Measurements from ENCODE around the gene MTG2. TPM values are rescaled to one million over a fixed set of nuclear protein-coding genes. Genes with fewer than 3 reads are reported as not detected.

Gene MTG2
- total RNA-seq, 2 donors from 2014 or later: 30.4 to 46.7 TPM

DNA sequence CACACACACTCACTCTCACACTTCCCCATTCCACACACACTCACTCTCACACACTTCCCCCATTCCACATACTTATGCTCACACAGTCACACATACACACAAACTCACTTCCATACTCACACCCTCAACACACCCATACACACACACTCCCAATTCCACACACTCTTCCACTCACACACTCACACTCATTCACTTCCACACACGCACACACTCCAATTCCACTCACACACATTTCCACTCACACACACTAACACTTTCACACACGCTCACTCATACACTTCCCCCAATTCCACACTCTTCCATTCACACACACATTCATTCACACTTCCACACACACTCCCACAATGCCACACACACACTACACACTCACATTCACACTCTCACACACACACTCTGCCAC lies 47.4 kb downstream of the MTG2 start:
- TF ChIP-seq, protein P1, sequence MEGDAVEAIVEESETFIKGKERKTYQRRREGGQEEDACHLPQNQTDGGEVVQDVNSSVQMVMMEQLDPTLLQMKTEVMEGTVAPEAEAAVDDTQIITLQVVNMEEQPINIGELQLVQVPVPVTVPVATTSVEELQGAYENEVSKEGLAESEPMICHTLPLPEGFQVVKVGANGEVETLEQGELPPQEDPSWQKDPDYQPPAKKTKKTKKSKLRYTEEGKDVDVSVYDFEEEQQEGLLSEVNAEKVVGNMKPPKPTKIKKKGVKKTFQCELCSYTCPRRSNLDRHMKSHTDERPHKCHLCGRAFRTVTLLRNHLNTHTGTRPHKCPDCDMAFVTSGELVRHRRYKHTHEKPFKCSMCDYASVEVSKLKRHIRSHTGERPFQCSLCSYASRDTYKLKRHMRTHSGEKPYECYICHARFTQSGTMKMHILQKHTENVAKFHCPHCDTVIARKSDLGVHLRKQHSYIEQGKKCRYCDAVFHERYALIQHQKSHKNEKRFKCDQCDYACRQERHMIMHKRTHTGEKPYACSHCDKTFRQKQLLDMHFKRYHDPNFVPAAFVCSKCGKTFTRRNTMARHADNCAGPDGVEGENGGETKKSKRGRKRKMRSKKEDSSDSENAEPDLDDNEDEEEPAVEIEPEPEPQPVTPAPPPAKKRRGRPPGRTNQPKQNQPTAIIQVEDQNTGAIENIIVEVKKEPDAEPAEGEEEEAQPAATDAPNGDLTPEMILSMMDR (IDR thresholded peaks at IDR 0.05): no peak
- H3K27me3 ChIP-seq: no peaks in the 10 kb centered on the region
- H3K27ac ChIP-seq: no peak overlapping the region
- intact Hi-C loops (cut with DNase I): no loop called here
- no peaks in the 10 kb centered on the region for H3K36me3 ChIP-seq
- H3K4me1 ChIP-seq: no peaks in the 10 kb centered on the region
- H3K4me3 ChIP-seq: no peak overlapping the region
- DNase-seq: no peak
- no peaks in the 10 kb centered on the region for H3K9me3 ChIP-seq
- H3K9ac ChIP-seq (ENCODE audit: low read depth in 2 of 2, low read length in 2 of 2): no peak overlapping the region

DNA sequence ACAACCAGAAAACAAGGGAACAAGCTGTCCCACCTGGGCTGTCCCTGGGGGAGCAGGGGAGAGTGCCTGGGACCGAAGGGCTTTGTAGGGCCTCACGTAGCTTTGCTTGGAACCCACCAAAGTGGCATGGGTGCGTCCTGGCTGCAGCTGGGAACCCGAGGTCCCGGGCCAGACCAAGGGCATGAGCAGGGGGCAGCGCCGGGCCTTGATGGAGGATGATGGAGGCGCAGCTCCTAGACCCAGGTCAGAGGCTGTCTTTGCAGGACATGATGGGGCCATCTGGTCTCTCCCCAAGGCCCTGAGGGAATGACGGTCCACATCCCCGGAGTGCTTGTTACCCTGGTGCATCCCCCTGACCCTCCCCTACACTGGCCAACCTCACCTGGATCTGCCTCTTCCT lies 47.9 kb downstream of the MTG2 start:
- intact Hi-C loops (cut with DNase I): no loop called here
- Histone ChIP-seq H3K9me3 (no peaks in the 10 kb centered on the region), H3K4me1 (no peaks in the 10 kb centered on the region), H3K27ac (no peak overlapping the region), H3K27me3 (no peaks in the 10 kb centered on the region), H3K4me3 (no peak overlapping the region), H3K36me3 (no peaks in the 10 kb centered on the region), H3K9ac (ENCODE audit: low read depth in 2 of 2, low read length in 2 of 2) (no peak overlapping the region)
- TF ChIP-seq, protein P1 (IDR thresholded peaks at IDR 0.05): no peak
- no peak for DNase-seq

DNA sequence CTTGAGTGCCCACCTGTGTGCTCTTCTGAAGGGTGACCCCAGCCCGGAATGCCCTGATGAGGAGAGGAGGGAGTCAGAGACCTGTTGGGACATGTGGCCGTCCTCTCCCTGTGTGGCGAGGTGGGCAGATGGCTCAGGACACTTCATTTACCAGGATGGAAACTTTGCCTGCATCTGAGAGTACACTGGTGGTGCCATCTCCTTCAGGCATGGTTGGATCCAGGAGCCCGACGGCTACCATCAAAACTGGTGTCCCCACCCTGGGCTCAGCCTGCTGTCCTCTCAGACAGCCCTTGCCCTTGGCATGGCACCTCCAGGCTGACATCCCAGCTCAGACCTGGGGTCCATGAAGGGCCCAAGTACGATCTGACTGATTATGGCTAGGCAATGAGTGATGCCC lies 48.5 kb downstream of the MTG2 start:
- no peak for DNase-seq
- intact Hi-C loops (cut with DNase I): no loop called here
- Histone ChIP-seq H3K4me3 (no peak overlapping the region), H3K9me3 (no peaks in the 10 kb centered on the region), H3K36me3 (no peaks in the 10 kb centered on the region), H3K9ac (ENCODE audit: low read depth in 2 of 2, low read length in 2 of 2) (no peak overlapping the region), H3K27ac (no peak overlapping the region), H3K27me3 (no peaks in the 10 kb centered on the region), H3K4me1 (no peaks in the 10 kb centered on the region)
- TF ChIP-seq, protein P1 (IDR thresholded peaks at IDR 0.05): no peak

DNA sequence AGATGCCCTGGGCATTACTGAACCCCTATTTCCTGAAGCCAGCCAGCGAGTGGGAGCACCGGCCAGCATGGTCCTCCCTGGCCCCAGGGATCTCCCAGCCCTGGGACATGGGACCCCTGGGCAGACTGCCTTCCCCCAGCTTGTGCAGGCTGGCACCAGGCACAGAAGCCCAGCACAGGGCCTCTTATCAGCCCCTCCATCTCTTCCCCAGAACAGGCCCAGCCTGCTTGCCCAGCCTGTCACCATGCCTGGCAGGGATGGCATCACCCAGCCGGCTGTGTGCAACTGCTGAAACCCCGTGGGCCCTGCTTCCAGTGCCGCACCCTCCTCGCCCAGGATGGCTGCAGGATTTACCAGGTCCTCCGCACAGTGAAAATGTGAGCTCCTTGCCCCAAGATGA lies 49.4 kb downstream of the MTG2 start:
- H3K27me3 ChIP-seq: no peaks in the 10 kb centered on the region
- TF ChIP-seq, protein P1 (IDR thresholded peaks at IDR 0.05): no peak
- no peak overlapping the region for H3K9ac ChIP-seq (ENCODE audit: low read depth in 2 of 2, low read length in 2 of 2)
- no peak overlapping the region for H3K27ac ChIP-seq
- intact Hi-C loops (cut with DNase I): no loop called here
- DNase-seq: no peak
- H3K4me1 ChIP-seq: no peaks in the 10 kb centered on the region
- no peak overlapping the region for H3K4me3 ChIP-seq
- H3K36me3 ChIP-seq: no peaks in the 10 kb centered on the region
- H3K9me3 ChIP-seq: no peaks in the 10 kb centered on the region

DNA sequence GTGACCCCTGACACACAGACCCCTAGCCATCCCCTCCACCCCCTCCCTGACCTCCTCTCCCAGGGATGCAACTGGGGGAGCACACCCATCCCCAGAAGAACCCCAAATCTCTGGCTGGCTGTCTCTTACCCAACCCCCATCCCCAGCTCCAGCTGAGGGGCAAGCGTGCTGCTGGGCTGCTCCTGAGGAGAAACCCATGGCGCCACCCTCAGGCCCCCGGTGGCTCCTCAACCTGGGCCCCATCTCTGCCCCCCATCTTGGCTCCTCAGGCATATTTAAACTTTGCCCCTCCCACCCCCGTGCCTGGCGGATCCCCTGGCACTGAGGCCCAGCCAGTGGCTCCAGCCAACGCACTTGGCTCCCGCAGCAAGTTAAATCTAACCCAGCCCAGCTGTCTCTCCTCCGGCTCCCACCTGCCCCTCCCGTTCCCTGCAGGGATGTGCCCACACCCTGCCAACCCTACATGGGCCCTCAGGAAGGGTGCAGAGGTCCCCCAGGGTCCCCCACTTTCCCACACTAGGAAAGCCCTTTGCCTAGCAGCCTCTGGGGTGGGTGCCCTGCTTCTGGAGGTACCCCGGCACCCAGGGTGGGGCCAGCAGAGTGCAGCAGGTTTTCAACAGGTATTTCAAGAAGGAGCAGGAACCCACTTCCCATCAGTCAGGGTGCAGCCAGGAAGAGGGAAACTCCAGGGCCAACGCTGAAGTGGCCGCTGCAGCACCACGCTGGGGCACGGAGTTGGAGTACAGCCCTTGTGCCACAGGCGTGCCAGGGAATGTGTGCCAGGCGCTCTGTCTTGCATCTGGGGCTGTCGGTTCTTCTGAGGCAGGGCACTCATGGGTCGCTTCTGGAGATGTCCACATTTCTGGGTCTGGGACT lies 50.2 kb downstream of the MTG2 start:
- Histone ChIP-seq H3K9ac (ENCODE audit: low read depth in 2 of 2, low read length in 2 of 2) (no peak overlapping the region), H3K27me3 (no peaks in the 10 kb centered on the region), H3K4me3 (no peak overlapping the region), H3K27ac (no peak overlapping the region), H3K9me3 (no peaks in the 10 kb centered on the region), H3K36me3 (no peaks in the 10 kb centered on the region), H3K4me1 (no peaks in the 10 kb centered on the region)
- intact Hi-C loops (cut with DNase I): no loop called here
- DNase-seq: no peak
- TF ChIP-seq, protein P1 (IDR thresholded peaks at IDR 0.05): no peak
